Activated T-helper 1 cell treated with anti-CD3 and anti-CD28 coated beads, Interleukin-2, amount 50 U/mL, for 16 hours (primary cell): Measurements from ENCODE around the gene NME7.
"Not testable (repeated sequence)": the region's sequence is repeated elsewhere in the genome, so short reads cannot be mapped to it uniquely, and the experiment has no call there.

Experiments
- DNase-seq, 2 donors: peaks; one replicate each; pipeline ENCODE4 v3.0.0-alpha.2; 2020; ENCODE audit warnings: low read depth in 1 of 2, low spot score in 1 of 2

Gene NME7

GRCh38 chr1:169308313-169309039 is 59.1 kb downstream of the NME7 start:
- no peak for DNase-seq

GRCh38 chr1:169307176-169307575 is 60.4 kb downstream of the NME7 start:
- DNase-seq: no peak

- DNase-seq: no peak
These were observed 61.6 kb downstream of the NME7 start for GRCh38 chr1:169305948-169306347.

GRCh38 chr1:169305356-169305755 is 62.2 kb downstream of the NME7 start:
- DNase-seq: no peak

- DNase-seq: no peak
These were observed 66.7 kb downstream of the NME7 start for GRCh38 chr1:169300854-169301253.

GRCh38 chr1:169298441-169298840 is 69.2 kb downstream of the NME7 start:
- no peak for DNase-seq

GRCh38 chr1:169295846-169296245 is 71.8 kb downstream of the NME7 start:
- DNase-seq: no peak

- DNase-seq: no peak
These were observed 72.2 kb downstream of the NME7 start for GRCh38 chr1:169295425-169295824.

GRCh38 chr1:169289016-169289415 is 78.6 kb downstream of the NME7 start:
- DNase-seq: no peak

GRCh38 chr1:169288011-169288414 is 79.6 kb downstream of the NME7 start:
- DNase-seq: no peak

GRCh38 chr1:169287280-169287679 is 80.3 kb downstream of the NME7 start:
- DNase-seq: no peak

- DNase-seq: not testable (repeated sequence)
These were observed 86.0 kb downstream of the NME7 start for GRCh38 chr1:169281562-169281961.

- DNase-seq: no peak
These were observed 96.5 kb downstream of the NME7 start for GRCh38 chr1:169271098-169271497.

- no peak for DNase-seq
These were observed 101.5 kb downstream of the NME7 start for GRCh38 chr1:169266133-169266532.

- DNase-seq: no peak
These were observed 104.5 kb downstream of the NME7 start for GRCh38 chr1:169263059-169263458.

- no peak for DNase-seq
These were observed 105.7 kb downstream of the NME7 start for GRCh38 chr1:169261884-169262283.

- no peak for DNase-seq
These were observed 107.0 kb downstream of the NME7 start for GRCh38 chr1:169260478-169261151.

- no peak for DNase-seq
These were observed 107.8 kb downstream of the NME7 start for GRCh38 chr1:169259816-169260215.

GRCh38 chr1:169250795-169251194 is 116.8 kb downstream of the NME7 start:
- DNase-seq: no peak

- DNase-seq: no peak
These were observed 117.6 kb downstream of the NME7 start for GRCh38 chr1:169250022-169250421.

GRCh38 chr1:169249611-169250010 is 118.0 kb downstream of the NME7 start:
- no peak for DNase-seq

GRCh38 chr1:169245706-169246105 is 121.9 kb downstream of the NME7 start:
- DNase-seq: no peak
